HT-29 (cell line): Measurements from ENCODE around the gene SLC7A11. TPM values are rescaled to one million over a fixed set of nuclear protein-coding genes. Genes with fewer than 3 reads are reported as not detected.
"Not testable (repeated sequence)": the region's sequence is repeated elsewhere in the genome, so short reads cannot be mapped to it uniquely, and the experiment has no call there.

Experiments
- DNase-seq: peaks from one replicate; pipeline ENCODE4 v3.0.0-alpha.2; 2015; ENCODE audit warnings: low spot score
- total RNA-seq: library from RNA; depleted of rRNA; stranded (reverse); fragments of >200 nt; shearing (Covaris generic); gene quantifications from 2 replicates; pipeline ENCODE4 v1.2.3, GENCODE V29; 2014

SLC7A11 gene
- total RNA-seq, 1 experiment from 2014 or later, result 16.6 TPM

DNA sequence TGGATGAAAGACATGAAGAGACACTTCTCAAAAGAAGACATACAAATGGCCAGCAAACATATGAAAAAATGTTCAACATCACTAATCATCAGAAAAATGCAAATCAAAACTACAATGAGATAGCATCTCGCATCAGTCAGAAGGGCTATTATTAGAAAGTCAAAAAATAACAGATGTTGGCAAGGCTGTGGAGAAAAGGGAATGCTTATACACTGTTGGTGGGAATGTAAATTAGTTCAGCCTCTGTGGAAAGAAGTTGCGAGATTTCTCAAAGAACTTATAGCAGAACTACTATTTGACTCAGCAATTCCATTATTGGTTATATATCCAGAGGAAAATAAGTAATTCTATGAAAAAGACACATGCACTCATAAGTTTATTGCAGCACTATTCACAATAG lies 31.6 kb downstream of the SLC7A11 start:
- DNase-seq, result not testable (repeated sequence)

DNA sequence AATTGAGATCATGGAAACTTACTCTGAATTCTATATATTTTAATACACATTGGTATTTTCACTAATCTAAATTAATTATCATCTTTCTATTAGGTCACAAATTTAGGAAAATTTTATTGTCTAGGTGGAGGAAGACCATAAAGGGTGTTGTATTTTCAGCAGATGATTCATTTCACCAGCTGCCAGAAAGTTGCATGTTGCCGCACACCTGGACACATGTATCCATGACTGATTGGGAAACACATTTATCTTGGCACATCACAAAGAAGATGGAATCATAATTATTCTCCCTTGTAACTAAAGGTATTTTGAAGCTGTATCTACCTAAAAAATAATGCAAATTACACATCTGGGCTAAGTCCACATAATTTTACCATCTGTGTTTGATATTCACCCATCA lies 33.1 kb downstream of the SLC7A11 start:
- no peak for DNase-seq

DNA sequence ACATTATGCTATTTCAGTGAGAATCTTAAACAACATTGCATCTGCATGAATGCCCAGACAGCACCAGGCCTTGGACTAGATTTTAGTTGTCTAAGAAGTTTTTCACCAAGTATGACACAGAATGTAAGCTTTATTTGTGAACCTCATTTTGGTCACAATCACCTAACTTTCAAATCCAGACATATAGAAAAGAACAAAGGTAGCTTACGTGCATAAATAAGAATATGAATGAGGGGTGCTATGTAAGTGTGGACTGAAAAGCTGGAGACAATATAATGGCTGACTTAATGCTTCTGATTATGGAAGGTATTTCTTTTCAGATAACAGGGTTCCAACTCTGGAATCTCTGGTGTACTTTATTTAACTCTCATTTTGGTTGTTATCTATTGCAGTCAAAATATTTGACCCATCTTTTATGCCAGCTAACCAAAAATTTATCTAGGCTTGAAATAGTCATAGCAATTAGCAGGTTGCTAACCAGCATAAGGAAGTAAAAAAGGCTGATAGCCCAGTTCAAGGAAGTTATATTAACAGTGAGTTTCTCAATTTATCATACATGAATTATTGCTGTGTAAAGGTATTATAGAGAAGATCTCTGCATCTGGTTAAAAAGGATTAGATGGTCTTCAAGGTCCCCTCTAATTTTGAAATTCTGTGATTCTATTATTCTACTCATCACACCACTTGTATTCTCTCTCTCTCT lies 36.5 kb downstream of the SLC7A11 start:
- DNase-seq, result peak; percentile 26

DNA sequence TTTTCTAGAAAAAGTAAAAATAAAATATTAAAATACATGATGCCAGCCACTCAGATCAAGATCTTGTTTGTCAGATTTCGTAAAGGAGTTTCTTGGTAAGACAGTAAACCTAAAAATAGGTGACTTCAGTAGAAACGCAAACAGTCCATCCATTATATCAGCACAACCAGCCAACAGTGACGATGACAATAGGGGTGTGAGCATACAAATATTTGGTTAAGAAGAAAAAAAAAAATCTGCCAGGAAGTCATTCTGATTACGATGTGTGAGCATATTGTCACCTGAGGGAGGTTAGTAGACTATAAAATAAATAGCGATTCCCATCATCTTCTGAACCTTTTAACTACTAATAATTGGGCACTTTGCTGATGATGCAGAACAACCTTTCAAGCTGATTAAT lies 37.6 kb downstream of the SLC7A11 start:
- peak; percentile 50 for DNase-seq

DNA sequence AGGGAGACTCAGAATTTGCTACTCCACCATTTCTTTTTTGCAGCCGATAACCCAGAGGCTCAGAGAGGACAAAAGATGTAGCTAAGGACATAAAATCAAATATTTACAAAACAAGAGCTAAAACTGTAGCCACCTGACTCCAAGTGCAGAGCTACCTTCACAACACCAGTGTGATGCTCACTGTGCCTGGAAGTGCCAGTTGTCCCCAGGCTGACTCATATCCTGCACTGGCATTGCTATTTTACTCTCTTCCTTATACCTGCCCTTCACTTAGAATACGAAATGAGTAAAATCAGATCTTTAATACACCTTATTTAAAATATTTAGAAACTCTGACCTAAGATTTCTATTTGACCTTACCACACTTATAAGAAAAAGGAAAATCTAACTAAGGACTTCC lies 39.5 kb downstream of the SLC7A11 start:
- DNase-seq, result peak; percentile 77

DNA sequence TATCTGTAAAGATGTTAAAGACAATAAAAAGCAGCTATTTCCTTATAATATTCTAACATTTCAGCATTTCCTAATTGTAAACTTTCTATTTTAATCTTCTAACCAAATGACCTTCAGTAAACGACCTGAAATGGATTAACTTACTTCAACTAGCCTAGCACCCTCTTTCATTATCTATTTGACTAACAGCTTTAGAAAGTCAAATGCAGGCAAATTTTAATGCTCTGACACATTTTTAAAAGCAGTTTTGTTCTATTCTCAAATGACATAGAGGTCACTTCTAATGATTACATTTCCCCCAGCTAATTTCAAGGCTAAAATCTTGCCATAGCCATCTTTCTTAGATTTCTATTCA lies 41.9 kb downstream of the SLC7A11 start:
- DNase-seq, result peak; percentile 58

DNA sequence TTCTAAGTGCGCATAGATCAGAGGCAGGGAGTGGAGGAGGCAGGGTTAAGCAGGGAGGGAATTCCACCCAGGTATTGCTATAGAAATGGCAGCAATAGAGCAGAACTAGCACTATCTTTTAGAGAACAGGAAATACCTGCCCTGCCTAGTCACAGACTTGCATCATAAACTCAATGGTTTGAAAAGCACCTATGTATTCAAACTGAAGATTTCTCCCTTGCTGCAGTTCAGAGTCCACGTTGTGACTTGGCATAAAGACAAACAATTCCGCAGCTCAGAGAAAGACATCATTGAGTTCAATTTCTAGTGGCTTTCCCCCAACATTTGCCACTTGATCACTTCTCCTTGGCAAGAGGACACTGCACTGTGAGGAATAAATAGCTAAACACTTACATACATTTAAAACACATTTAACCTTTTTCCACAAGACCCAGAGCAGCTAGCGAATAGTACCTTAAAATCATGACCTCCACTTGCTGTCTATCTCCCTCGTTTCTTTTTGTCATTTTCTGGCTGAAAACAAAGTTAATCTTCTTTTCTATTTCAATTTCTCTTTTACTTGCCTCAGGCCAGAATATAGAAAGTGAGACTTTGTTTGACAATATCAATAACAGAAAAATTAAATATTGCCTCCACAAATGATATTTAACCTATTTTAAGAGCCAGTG lies 42.4 kb downstream of the SLC7A11 start:
- peak; percentile 95 for DNase-seq

DNA sequence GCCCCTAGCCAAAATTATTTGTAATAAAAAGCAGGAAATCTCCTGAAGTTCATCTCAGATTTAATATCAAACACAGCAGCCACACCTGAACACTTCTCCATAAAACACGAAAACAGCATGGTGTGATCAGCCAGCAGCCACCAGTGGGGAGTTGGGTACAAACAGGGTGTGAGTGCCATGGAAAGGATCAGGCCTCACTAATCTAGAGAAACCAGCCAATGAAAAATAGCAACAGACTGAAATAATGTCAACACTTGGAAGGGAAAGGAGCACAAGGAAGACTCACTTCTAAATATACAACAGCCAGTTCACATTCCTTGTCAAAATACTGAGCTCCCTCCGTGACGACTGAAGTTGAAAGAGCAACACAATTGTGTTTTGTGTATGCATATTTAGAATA lies 46.0 kb downstream of the SLC7A11 start:
- DNase-seq, result no peak

DNA sequence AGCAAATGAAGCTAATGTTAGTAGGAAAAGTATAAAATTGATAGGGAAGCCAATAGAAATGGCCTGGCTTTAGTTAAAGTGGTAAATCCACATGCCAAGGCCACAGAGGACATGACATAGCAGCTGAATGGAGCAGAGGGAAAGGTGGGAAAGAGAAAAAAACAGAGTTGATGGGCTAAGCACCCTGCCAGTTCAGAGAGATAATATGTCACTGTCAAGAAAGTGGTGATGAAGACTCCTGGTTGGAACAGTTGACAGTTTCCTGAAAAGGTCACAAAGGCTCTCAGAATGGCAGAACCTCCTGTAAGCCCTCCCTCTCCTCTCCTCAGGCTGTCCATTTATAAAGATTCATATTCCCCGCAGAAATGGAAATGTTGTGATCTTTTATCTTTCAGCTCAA lies 48.2 kb downstream of the SLC7A11 start:
- DNase-seq, result no peak

DNA sequence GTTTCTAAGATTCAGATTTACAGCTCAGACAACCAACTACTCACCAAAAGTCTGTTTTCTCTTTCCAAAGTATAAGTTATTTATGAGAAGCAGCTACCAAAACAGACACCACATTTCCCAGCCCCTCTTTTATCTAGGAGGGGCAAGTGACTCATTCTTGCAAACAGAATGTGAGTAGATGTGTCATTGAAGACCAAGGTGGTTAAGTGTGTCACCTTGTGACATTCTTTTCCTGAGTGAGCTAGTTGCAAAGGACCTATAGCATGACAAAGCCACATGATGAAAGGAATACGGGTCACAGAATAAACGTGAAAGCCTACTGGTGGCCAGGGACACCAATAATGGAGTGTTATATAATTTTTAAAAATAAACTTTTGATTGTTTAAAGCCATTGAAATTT lies 50.0 kb downstream of the SLC7A11 start:
- peak; percentile 27 for DNase-seq

DNA sequence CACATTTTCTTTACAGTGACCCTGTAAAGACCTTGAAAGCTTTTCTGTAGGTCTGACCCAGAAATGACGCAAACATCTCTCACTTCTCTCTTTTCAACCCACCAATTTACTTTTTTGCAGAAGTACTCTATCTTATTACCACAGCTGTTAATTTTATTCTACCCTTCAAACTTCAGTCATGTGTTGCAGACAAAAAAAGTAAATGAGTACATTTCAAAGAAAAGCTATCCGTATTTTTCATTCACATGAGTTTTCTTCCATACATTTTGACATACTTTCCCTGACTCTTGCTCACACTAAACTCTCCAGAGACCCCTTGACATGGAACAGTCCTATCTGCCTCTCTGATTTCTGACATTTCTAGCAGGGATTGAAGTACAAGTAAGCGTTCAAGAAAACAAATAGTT lies 51.7 kb downstream of the SLC7A11 start:
- DNase-seq, result no peak

DNA sequence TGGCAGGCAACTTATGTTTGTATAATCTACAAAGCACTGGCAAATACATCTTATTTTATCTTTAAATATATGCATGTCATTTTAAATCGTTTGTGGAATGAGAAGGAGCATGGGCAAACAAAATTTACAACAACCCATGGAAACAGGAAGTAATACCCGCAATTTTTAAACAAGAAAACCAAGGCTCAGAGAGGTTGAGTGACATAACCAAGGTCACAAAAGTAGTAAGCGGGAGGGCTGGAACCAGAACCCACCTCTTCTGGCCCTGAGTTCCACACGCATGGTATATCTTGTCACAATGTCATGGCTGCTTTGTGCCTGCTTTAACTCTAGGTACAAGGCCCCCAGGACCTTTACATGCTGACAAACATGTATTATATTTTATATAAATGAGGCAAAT lies 52.9 kb downstream of the SLC7A11 start:
- no peak for DNase-seq

DNA sequence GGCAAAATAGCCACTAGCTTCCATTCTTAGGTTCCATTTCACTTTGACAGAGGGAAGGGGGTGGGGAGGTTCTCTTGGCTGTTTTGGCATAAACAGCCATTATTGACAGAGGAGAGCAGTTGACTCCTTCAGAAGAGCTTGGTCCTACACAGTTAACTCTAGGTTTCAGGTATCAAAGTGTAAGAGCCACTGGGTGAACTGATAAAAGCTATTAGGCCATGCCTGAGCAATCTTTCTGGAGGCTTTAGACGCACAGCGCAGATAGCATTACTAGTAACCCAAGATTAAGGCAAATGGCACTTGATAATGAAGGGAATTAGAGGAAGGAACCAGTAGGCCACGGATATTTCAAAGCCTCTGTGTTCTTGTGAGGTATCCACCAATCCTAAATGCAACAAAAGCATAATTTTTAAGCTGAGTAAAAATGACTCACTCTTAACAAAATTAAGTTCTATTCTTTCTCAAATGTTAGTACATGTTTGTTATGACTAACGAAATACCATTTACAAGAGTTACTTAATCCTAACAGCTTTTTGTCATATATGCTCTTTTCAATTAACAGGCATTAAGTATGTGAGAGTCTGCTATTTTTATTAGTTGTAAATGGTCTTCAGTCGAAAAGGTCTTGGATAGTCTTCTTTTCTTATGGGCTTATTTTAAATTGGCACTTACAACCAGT lies 53.6 kb downstream of the SLC7A11 start:
- DNase-seq, result no peak

DNA sequence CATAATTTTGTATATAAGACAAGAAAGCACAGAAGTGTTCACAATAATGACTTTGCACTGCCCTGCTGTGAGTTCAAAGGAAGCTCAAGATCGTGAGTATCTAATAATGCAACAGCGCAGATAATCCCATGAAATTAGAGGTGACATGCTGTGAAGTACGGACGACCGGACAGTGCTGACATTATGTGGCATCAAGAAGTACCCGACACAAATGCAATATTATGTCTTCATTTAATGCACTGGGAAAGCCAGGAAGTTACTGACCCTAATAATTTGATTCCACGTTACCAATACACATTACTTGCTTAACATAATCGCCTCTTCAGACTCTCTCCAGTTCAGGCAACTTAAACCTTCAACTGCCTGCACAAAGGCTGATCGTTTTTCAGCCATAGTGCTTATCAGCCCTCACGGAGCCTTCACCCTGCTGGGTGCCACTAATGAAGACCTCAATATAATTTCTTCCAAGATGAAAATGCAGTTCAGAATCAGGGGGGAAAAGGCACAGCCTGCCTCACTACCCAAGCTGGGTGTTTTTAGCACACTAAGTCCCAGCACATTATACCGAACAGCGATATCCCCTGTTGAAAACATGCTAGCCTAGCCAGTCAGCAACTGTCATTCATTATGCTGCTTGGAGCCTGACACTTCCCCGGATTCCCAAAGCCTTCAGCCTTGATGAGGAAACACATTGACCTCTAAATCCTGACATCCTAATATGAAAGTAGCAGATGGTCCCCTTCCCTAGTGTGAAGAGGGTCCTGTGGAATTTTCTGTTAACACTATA lies 56.1 kb downstream of the SLC7A11 start:
- DNase-seq, result no peak

DNA sequence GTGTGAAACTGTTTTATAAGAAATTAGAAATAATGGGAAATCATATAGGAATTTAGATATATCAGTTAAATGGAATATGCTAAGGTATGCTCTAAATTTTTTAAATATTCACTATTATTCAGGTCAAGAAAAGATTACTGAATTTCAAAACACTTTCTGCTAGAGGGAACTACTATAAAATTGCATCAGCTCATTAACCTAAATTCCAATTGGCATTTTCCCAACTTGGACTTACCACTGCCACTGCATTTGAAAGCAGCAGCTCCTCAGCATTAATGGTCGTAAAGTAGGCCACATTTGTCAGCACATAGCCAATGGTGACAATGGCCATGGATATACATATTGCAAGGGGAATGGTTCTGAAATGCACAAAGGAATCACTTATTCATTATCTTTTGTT lies 57.3 kb downstream of the SLC7A11 start:
- no peak for DNase-seq

DNA sequence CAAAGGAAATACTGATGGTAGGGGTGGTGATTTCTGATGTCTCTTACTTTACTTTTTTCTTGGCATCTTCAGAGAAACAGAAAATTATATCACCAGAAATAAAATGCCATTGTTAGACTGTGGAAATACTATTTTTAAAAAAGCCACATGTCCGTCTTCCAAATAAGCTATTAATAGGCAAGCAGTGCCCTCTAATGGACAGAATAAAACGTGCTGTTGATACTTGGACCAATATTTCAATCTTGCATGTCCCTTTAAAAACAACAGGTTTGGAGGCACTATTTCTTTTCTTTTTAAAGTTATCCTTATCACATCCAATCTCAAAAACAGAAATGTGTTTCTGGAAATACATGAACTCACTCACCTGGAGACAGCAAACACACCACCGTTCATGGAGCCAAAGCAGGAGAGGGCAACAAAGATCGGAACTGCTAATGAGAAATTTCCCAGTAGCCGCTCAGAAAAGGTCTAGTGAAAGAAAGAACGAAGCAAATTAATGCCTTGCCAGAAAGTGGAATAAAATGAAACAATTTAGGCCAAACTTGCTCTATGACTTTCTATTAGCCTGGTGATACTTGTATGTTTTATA lies 59.2 kb downstream of the SLC7A11 start:
- DNase-seq, result peak; percentile 67

DNA sequence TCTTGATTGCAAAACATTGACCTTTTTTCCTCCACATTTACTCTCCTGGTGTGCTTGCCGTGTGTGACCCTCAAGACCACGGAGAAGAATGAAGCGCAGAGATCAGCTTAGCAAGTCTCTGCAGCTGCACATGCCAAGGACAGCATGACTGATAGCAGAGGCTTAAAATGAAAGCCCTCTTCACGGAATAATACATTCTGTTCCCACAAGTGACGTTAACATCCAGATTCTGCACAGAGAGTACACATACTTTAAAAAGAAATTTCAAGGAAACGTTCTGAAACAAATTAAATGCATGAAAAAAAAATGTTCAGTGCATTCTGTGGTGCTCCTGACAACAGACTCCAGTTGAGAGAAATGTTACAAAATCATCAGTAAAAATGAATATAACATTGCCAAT lies 60.9 kb downstream of the SLC7A11 start:
- no peak for DNase-seq

DNA sequence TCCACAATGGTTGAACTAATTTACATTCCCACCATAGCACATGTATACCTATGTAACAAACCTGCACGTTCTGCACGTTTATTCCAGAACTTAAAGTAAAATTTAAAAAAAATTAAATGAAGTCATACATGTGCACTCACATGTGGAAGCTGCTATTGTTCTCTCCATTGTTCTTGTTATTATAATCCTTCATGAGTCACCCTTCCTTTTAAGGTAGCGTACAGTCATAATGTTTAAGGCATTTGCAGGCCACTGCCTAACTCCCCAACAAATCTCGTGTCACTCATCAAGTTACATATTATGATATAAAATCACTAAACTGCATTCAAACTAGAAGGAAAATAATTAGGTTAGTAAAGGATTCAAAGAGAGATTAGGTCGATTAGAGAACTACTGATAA lies 63.6 kb downstream of the SLC7A11 start:
- DNase-seq, result no peak

DNA sequence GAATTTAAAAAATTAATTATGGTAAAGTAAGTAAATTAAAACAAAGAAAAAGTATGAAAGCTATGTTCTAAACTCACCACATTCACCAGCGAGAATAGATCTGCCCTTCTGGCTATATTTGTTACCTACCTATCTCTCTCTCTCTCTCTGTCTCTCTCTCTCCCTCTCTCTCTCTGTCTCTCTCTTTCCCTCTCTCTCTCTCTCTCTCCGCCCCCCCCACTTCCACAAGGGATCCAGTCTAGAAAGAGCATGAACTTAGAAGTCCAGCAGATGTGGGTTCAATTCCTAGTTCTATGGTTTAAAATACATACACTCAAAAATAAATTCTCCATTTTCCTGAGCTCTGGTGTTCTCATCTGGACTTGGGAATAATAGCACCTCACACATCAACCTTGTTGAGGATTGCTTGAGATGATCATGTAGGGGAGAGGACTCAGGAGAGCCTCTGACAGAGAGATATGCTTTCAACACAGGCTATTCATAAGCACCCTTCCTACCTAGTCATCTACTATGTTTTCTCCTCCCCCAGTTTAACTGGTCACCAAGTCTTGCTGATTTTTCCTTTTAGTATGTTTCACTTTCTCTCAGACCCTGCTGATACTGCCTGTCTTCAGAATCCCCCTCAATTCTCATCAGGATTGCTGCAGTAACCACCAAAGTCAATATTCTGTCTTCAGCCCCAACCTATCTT lies 64.7 kb downstream of the SLC7A11 start:
- no peak for DNase-seq

DNA sequence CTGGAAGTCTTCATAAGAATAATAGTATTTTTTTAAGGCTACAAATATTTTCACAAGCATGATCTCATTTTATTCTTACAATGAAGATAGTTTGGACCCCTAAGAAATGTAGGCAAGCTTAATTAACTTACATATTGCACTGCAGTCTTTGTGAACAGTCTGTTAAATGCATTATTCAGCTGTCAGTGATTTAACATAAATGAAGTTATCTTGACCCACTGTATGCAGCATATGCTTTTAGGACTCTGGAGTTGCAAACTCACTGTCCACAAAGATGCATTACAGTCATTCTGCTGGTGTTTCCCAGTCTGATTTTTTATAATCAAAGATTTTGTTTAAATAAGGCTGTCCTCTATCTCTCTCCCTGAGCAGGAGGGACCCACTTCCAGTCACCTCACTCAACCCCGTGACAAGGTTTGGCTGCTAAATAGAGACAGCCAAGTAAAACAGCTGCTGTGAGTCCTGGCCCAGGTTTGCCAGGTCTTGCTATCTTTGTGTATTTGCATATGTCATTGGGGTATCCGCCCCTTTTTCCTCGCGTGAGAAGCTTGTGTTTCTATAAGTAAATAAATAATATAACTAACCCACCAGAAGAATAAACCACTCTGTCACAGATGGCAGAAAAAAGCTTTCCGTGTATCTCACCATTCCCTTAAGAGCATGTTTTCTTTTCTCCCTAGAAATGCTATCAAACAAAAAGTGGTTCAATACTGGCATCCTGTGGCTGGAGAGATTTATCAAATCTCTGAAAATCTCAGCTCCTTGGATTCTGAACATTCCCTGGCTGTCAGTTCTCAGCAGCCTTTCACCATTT lies 67.0 kb downstream of the SLC7A11 start:
- DNase-seq, result no peak
